Keratinocyte (primary cell): Measurements from ENCODE around the gene HRCT1.

Experiments used
- CTCF ChIP-seq, 3 experiments: IDR thresholded peaks in 1 of 3; conservative IDR thresholded peaks in 1 of 3; optimal IDR thresholded peaks in 1 of 3; 2 replicates in 2 of 3; 3 replicates in 1 of 3; pipeline versions ENCODE3 to v1.5.1; 2011; ENCODE audit warnings: low read length in 3 of 3, mild to moderate bottlenecking in 3 of 3, moderate library complexity in 2 of 3, control low read depth in 1 of 3, inconsistent platforms in 1 of 3; ENCODE audit not compliant: insufficient read depth in 2 of 3; ENCODE audit errors: extremely low read depth in 1 of 3
- EZH2 ChIP-seq: IDR thresholded peaks from one replicate; pipeline ENCODE4 v1.6.1; 2012; ENCODE audit warnings: inconsistent platforms, mild to moderate bottlenecking, low read length, moderate library complexity

- TF ChIP-seq CTCF (optimal IDR thresholded peaks at IDR 0.05 in 1 of 3, IDR thresholded peaks at IDR 0.05 in 1 of 3, conservative IDR thresholded peaks at IDR 0.05 in 1 of 3; ENCODE audit: extremely low read depth in 1 of 3, insufficient read depth in 2 of 3, low read length in 3 of 3) = no peak
- TF ChIP-seq EZH2 = no peak
Observed at GRCh38 chr9:35907711-35908503, 1.9 kb downstream of the HRCT1 start.
